ENCODE results near the gene PODXL. TPM values are rescaled to one million over a fixed set of nuclear protein-coding genes. Genes with fewer than 3 reads are reported as not detected.

Gene PODXL
- total RNA-seq, 2 donors from 2014 or later, result 523 to 701 TPM

DNA sequence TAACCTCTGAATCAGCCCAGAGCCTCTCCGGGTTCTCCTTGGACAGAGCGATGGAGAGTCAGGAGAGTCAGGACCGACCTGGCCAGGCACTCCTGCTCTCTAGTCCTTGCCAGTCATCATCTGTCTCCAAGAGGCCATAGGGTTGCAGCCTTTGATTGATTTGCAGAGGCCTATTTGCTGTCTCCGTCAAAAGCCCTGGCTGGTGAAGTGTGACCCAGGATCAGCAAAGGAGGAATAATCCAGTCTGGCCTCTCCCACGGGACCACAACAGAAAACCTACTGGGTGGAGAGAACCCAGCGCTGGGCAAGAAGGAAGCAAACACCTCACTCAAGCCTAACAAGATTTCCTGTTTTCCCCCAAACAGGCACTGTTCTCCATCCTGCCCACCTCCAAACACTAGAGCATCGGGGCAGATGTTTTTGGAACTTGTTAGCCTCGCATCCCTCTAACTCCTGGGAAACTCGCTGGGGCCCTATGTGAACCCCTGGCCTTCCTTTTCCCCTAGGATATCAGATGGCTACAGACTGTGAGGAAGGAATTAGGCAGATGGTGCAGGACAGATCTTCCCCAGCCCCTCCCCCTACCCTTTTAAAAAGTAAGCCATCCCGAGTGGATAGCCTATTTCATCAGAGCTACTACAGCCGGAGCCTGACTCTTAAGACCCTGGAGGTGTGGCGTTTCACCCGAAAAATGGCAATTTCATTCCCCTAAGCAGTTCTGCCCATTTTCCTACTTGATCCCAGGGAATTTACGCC lies 54.3 kb downstream of the PODXL start:
- Histone ChIP-seq H3K4me3 (ENCODE audit: low read length) (no peak overlapping the region), H3K4me1 (ENCODE audit: control insufficient read depth, insufficient read depth, low read length) (peaks cover 16% of the 10 kb centered on the region), H3K9ac (ENCODE audit: extremely low read depth, low read length, poor library complexity, severe bottlenecking) (no peak overlapping the region), H3K9me3 (ENCODE audit: control insufficient read depth, low read length) (no peaks in the 10 kb centered on the region), H3K36me3 (ENCODE audit: control insufficient read depth, insufficient read depth, low read length) (peaks cover 96% of the 10 kb centered on the region), H3K27me3 (ENCODE audit: control insufficient read depth, insufficient read depth, low read length, poor library complexity, severe bottlenecking) (no peaks in the 10 kb centered on the region), H3K27ac (ENCODE audit: low read depth, low read length) (no peak overlapping the region)
- H3K4me1 Mint-ChIP-seq, result peaks cover 15% of the 10 kb centered on the region
- H3K27ac Mint-ChIP-seq, result peak overlapping the region; percentile 88
- H3K9me3 Mint-ChIP-seq, result no peaks in the 10 kb centered on the region
- no peak for DNase-seq
- TF ChIP-seq, protein P1, sequence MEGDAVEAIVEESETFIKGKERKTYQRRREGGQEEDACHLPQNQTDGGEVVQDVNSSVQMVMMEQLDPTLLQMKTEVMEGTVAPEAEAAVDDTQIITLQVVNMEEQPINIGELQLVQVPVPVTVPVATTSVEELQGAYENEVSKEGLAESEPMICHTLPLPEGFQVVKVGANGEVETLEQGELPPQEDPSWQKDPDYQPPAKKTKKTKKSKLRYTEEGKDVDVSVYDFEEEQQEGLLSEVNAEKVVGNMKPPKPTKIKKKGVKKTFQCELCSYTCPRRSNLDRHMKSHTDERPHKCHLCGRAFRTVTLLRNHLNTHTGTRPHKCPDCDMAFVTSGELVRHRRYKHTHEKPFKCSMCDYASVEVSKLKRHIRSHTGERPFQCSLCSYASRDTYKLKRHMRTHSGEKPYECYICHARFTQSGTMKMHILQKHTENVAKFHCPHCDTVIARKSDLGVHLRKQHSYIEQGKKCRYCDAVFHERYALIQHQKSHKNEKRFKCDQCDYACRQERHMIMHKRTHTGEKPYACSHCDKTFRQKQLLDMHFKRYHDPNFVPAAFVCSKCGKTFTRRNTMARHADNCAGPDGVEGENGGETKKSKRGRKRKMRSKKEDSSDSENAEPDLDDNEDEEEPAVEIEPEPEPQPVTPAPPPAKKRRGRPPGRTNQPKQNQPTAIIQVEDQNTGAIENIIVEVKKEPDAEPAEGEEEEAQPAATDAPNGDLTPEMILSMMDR (conservative IDR thresholded peaks at IDR 0.05), result no peak
- H3K4me3 Mint-ChIP-seq, result no peak overlapping the region
- no peaks in the 10 kb centered on the region for H3K27me3 Mint-ChIP-seq (ENCODE audit: insufficient read depth)
- 94 to 97% methylated on average over 9 to 14 of the region's 14 CpGs for WGBS, 2 experiments (ENCODE audit: insufficient coverage in 1 of 2, insufficient read length in 1 of 2)
- peaks cover 92% of the 10 kb centered on the region for H3K36me3 Mint-ChIP-seq (ENCODE audit: low read depth)

DNA sequence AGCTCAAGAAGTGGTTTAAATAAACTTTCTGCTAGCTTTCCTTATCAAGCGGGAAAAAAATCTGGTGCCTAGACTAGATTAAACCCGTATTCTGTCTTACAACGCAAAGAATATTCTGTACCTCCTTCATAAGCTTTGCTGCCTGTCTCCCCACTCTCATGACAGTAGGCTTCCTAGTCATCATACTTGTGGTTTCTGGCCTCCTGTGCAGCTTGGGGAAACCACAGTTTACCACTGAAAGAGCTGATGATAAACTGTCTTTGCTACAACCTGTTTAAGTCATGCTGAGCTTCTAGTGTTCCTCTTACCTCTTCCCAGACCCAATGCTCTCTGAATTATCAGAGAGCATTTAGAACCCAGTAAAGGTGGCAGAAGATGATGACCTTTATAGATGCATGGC lies 55.0 kb downstream of the PODXL start:
- no peaks in the 10 kb centered on the region for H3K27me3 Mint-ChIP-seq (ENCODE audit: insufficient read depth)
- H3K4me1 Mint-ChIP-seq, result peaks cover 15% of the 10 kb centered on the region
- H3K4me3 Mint-ChIP-seq, result no peak overlapping the region
- H3K4me1 ChIP-seq (ENCODE audit: control insufficient read depth, insufficient read depth, low read length), result peaks cover 16% of the 10 kb centered on the region
- no peaks in the 10 kb centered on the region for H3K27me3 ChIP-seq (ENCODE audit: control insufficient read depth, insufficient read depth, low read length, poor library complexity, severe bottlenecking)
- TF ChIP-seq, protein P1 (conservative IDR thresholded peaks at IDR 0.05), result no peak
- DNase-seq, result no peak
- H3K27ac ChIP-seq (ENCODE audit: low read depth, low read length), result no peak overlapping the region
- H3K27ac Mint-ChIP-seq, result no peak overlapping the region
- H3K9ac ChIP-seq (ENCODE audit: extremely low read depth, low read length, poor library complexity, severe bottlenecking), result no peak overlapping the region
- 95 to 97% methylated on average over 3 of the region's 3 CpGs for WGBS, 2 experiments (ENCODE audit: insufficient coverage in 1 of 2, insufficient read length in 1 of 2)
- H3K9me3 ChIP-seq (ENCODE audit: control insufficient read depth, low read length), result no peaks in the 10 kb centered on the region
- H3K9me3 Mint-ChIP-seq, result no peaks in the 10 kb centered on the region
- H3K36me3 ChIP-seq (ENCODE audit: control insufficient read depth, insufficient read depth, low read length), result peaks cover 96% of the 10 kb centered on the region
- H3K4me3 ChIP-seq (ENCODE audit: low read length), result no peak overlapping the region
- H3K36me3 Mint-ChIP-seq (ENCODE audit: low read depth), result peaks cover 91% of the 10 kb centered on the region

DNA sequence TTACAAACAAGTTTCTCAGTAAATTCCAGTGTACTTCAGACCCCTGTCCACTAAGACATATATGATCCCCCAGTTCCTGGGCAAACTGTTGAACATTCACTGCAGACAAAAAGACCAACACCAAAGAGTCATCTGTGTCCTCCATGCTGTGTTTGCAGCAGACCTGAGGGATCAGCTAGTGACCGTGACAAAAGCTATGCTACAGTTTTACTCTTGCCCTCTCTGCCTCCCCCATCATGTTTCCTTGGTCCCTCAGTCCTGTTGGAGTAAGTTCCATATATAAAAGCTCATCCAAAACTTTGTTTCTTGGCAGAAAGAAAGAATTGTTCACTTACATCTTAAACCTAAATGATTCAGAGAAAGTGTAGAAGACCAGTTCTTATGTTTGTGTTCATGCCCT lies 56.1 kb downstream of the PODXL start:
- Histone ChIP-seq H3K4me3 (ENCODE audit: low read length) (no peak overlapping the region), H3K4me1 (ENCODE audit: control insufficient read depth, insufficient read depth, low read length) (peaks cover 16% of the 10 kb centered on the region), H3K9me3 (ENCODE audit: control insufficient read depth, low read length) (no peaks in the 10 kb centered on the region), H3K9ac (ENCODE audit: extremely low read depth, low read length, poor library complexity, severe bottlenecking) (no peak overlapping the region), H3K27me3 (ENCODE audit: control insufficient read depth, insufficient read depth, low read length, poor library complexity, severe bottlenecking) (no peaks in the 10 kb centered on the region), H3K36me3 (ENCODE audit: control insufficient read depth, insufficient read depth, low read length) (peaks cover 97% of the 10 kb centered on the region), H3K27ac (ENCODE audit: low read depth, low read length) (no peak overlapping the region)
- no peak overlapping the region for H3K4me3 Mint-ChIP-seq
- peak overlapping the region; percentile 47 for H3K27ac Mint-ChIP-seq
- H3K27me3 Mint-ChIP-seq (ENCODE audit: insufficient read depth), result no peaks in the 10 kb centered on the region
- peaks cover 81% of the 10 kb centered on the region for H3K36me3 Mint-ChIP-seq (ENCODE audit: low read depth)
- H3K4me1 Mint-ChIP-seq, result peaks cover 15% of the 10 kb centered on the region
- WGBS, 2 experiments (ENCODE audit: insufficient coverage in 1 of 2, insufficient read length in 1 of 2), result 91 to 100% methylated on average over 1 of the region's 1 CpG
- TF ChIP-seq, protein P1 (conservative IDR thresholded peaks at IDR 0.05), result no peak
- no peaks in the 10 kb centered on the region for H3K9me3 Mint-ChIP-seq
- no peak for DNase-seq

Data from endodermal cell (in vitro differentiated cells).